ENCODE results near the gene PCED1A.

DNA sequence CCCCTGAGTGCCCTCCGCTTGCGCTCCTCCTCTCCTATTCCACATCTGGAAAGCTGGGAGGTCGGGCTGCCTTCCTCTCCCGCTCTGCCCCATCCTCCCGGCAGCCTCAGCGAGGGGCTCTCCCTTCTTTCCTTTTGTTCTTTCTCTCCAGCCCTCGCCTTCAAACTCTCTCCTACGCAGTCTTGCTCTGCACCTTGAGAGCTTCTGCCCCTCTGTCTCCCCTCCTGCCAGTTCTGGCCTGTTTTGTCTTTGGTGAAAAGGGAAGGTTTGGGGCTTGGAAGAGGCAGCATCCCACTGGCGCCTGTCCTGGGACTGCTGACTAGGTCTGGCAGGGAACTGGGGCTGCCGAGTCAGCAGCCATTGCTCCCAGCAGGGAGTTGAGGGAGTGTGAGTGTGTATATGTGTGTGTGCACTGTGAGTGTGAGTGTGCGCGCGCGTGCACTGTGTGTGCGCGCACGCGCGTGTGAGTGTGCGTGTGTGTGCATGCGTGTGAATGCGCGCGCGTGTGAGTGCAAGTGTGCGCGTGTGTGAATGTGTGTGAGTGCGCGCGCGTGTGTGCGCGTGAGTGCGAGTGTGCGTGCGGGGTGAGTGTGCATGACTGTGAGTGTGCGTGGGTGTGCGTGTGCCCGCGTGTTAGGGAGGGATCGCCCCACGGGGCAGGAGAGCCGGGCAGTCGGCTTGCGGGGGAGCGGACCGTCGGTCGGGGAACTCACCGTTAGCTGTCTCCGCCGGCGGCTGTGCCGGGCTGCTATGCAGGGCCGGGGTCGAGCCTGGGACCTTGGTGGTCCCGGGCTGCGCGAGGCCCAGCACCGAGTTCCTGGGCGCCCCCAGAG, 40.6 kb downstream of the PCED1A start:
- TF ChIP-seq, protein P1, sequence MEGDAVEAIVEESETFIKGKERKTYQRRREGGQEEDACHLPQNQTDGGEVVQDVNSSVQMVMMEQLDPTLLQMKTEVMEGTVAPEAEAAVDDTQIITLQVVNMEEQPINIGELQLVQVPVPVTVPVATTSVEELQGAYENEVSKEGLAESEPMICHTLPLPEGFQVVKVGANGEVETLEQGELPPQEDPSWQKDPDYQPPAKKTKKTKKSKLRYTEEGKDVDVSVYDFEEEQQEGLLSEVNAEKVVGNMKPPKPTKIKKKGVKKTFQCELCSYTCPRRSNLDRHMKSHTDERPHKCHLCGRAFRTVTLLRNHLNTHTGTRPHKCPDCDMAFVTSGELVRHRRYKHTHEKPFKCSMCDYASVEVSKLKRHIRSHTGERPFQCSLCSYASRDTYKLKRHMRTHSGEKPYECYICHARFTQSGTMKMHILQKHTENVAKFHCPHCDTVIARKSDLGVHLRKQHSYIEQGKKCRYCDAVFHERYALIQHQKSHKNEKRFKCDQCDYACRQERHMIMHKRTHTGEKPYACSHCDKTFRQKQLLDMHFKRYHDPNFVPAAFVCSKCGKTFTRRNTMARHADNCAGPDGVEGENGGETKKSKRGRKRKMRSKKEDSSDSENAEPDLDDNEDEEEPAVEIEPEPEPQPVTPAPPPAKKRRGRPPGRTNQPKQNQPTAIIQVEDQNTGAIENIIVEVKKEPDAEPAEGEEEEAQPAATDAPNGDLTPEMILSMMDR (IDR thresholded peaks at IDR 0.05) = no peak
- TF ChIP-seq POLR2AphosphoS5 (IDR thresholded peaks at IDR 0.05) = no peak
- no peak for TF ChIP-seq POLR2A (IDR thresholded peaks at IDR 0.05)
- TF ChIP-seq EP300 (IDR thresholded peaks at IDR 0.05) = no peak

Data from stomach (tissue), 4 donors.